ENCODE measurements around the gene GCNA. TPM values are rescaled to one million over a fixed set of nuclear protein-coding genes. Genes with fewer than 3 reads are reported as not detected.

Gene GCNA
- total RNA-seq, 1 experiment from 2014 or later, result 0.98 TPM

- Histone ChIP-seq H3K79me2 (ENCODE audit: insufficient read depth, low read length) (no peaks in the 10 kb centered on the region), H3K9me2 (ENCODE audit: insufficient read depth) (no peaks in the 10 kb centered on the region), H3K27ac (ENCODE audit: low read depth, low read length) (no peak overlapping the region), H3K9me3 (ENCODE audit: control insufficient read depth in 1 of 2, insufficient read depth in 1 of 2, low read depth in 1 of 2, low read length in 2 of 2) (no peaks in the 10 kb centered on the region), H3K36me3 (ENCODE audit: control insufficient read depth in 1 of 2, insufficient read depth in 2 of 2, low read length in 2 of 2) (no peaks in the 10 kb centered on the region), H3K4me3 (replicated peaks in 1 of 2; ENCODE audit: low read depth in 1 of 2, low read length in 2 of 2) (no peak overlapping the region), H3K4me1 (ENCODE audit: control insufficient read depth in 1 of 2, insufficient read depth in 2 of 2, low read length in 2 of 2) (no peaks in the 10 kb centered on the region; a peak in 1 of 4 replicates), H4K20me1 (ENCODE audit: insufficient read depth) (no peaks in the 10 kb centered on the region), H2AFZ (ENCODE audit: low read depth, low read length, poor library complexity, severe bottlenecking) (no peak overlapping the region), H3K9ac (ENCODE audit: low read length) (no peak overlapping the region), H3K4me2 (ENCODE audit: low read length) (no peak overlapping the region), H3K27me3 (ENCODE audit: insufficient read depth, low read length) (no peaks in the 10 kb centered on the region)
- ChIA-PET POLR2A (no interaction called here), CTCF (no interaction called here), RAD21 (ENCODE audit: low non-redundant PET in 1 of 2, low total read pairs in 2 of 2, uncharacterized antibody in 2 of 2, unreplicated experiment in 2 of 2) (no interaction called here)
- BruUV-seq (replicated peaks), result no TSS peak
- intact Hi-C loops (cut with micrococcal nuclease), result no loop called here
- DNase-seq (ENCODE audit: low read depth, low spot score), result no peak
- ATAC-seq, result no peak
- TF ChIP-seq RAD21 (IDR thresholded peaks at IDR 0.05; ENCODE audit: low read depth) (no peak), YY1 (IDR thresholded peaks at IDR 0.05; ENCODE audit: extremely low read depth, insufficient replicate concordance, low read depth, low read length) (no peak), REST (IDR thresholded peaks at IDR 0.05; ENCODE audit: low read depth) (no peak), CBX3 (IDR thresholded peaks at IDR 0.05; ENCODE audit: low read depth) (no peak), TCF7L2 (IDR thresholded peaks at IDR 0.05; ENCODE audit: borderline replicate concordance, extremely low read depth, insufficient read depth, insufficient read length) (no peak), ZBTB33 (IDR thresholded peaks at IDR 0.05; ENCODE audit: extremely low read depth, insufficient replicate concordance, low read length) (no peak), SIN3A (IDR thresholded peaks at IDR 0.05; ENCODE audit: low read depth) (no peak), ELF1 (IDR thresholded peaks at IDR 0.05; ENCODE audit: borderline replicate concordance, low read depth) (no peak), CTCF (IDR thresholded peaks at IDR 0.05 in 2 of 3, conservative IDR thresholded peaks at IDR 0.05 in 1 of 3; ENCODE audit: borderline replicate concordance in 1 of 3, insufficient read depth in 1 of 3, low read depth in 2 of 3, low read length in 2 of 3) (no peak), FOSL1 (IDR thresholded peaks at IDR 0.05; ENCODE audit: low read depth) (no peak), EZH2phosphoT487 (IDR thresholded peaks at IDR 0.05; ENCODE audit: borderline replicate concordance) (no peak), EZH2 (IDR thresholded peaks at IDR 0.05) (no peak), POLR2A (IDR thresholded peaks at IDR 0.05; ENCODE audit: borderline replicate concordance, extremely low read depth, insufficient read depth, insufficient read length) (no peak)
- TF ChIP-seq, protein P1, sequence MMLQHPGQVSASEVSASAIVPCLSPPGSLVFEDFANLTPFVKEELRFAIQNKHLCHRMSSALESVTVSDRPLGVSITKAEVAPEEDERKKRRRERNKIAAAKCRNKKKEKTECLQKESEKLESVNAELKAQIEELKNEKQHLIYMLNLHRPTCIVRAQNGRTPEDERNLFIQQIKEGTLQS (IDR thresholded peaks at IDR 0.05), result no peak
- TF ChIP-seq, protein P2, sequence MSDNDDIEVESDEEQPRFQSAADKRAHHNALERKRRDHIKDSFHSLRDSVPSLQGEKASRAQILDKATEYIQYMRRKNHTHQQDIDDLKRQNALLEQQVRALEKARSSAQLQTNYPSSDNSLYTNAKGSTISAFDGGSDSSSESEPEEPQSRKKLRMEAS (IDR thresholded peaks at IDR 0.05), result no peak
These were observed 34.0 kb downstream of the GCNA start for GRCh38 chrX:71612256-71612655.

Data from HCT116 (cell line).